Occipital lobe (tissue), 2 donors: ENCODE results near the gene GTPBP6. TPM values are rescaled to one million over a fixed set of nuclear protein-coding genes. Genes with fewer than 3 reads are reported as not detected.
"Not testable (repeated sequence)": the region's sequence is repeated elsewhere in the genome, so short reads cannot be mapped to it uniquely, and the experiment has no call there.

Source experiments
- DNase-seq: peaks from one replicate; lab custom pipeline; 2025; lab: John Stamatoyannopoulos, UW
- total RNA-seq: library from RNA; depleted of rRNA; stranded (reverse); fragments of >200 nt; gene quantifications from one replicate; pipeline ENCODE4 v1.2.3, GENCODE V29; 2014

The GTPBP6 gene
- total RNA-seq, 1 donor from 2014 or later: 15.0 TPM

GRCh38 chrX:265502-265901 is 53.1 kb downstream of the GTPBP6 start:
- no peak for DNase-seq

GRCh38 chrX:264634-265455 is 53.8 kb downstream of the GTPBP6 start:
- DNase-seq: no peak

- not testable (repeated sequence) for DNase-seq
Measured at GRCh38 chrX:264006-264405, 54.6 kb downstream of the GTPBP6 start.

GRCh38 chrX:262381-262909 is 56.2 kb downstream of the GTPBP6 start:
- DNase-seq: no peak

- no peak for DNase-seq
Measured at GRCh38 chrX:261919-262352, 56.7 kb downstream of the GTPBP6 start.

GRCh38 chrX:261167-261918 is 57.3 kb downstream of the GTPBP6 start:
- DNase-seq: no peak

- DNase-seq: no peak
Measured at GRCh38 chrX:259692-260355, 58.8 kb downstream of the GTPBP6 start.

- DNase-seq: no peak
Measured at GRCh38 chrX:258291-259040, 60.1 kb downstream of the GTPBP6 start.

GRCh38 chrX:257681-258289 is 60.8 kb downstream of the GTPBP6 start:
- no peak for DNase-seq

- DNase-seq: not testable (repeated sequence)
Measured at GRCh38 chrX:257054-257453, 61.5 kb downstream of the GTPBP6 start.

- DNase-seq: no peak
Measured at GRCh38 chrX:255923-256331, 62.7 kb downstream of the GTPBP6 start.

Other genes with a start within 250 kb of the GTPBP6 start
- gene PLCXD1, start 37.4 kb downstream of the GTPBP6 start, total RNA-seq: 16.2 TPM
- gene PPP2R3B, start 68.1 kb upstream of the GTPBP6 start, total RNA-seq: 15.4 TPM